Panc1 (cell line): ENCODE results near the gene POLDIP3. TPM values are rescaled to one million over a fixed set of nuclear protein-coding genes. Genes with fewer than 3 reads are reported as not detected.

Experiments
- ATAC-seq: fragments of 200-7000 bp; cut with Tn5 transposase; 2 replicates; pipeline ENCODE4 v1.9.1; 2020; ENCODE audit warnings: mild to moderate bottlenecking, moderate library complexity
- BruUV-seq: library from RNA; stranded (reverse); fragments of 400-500 nt; replicated peaks from 2 replicates; lab custom pipeline; 2021; lab: Mats Ljungman, UMichigan
- CTCF ChIA-PET: fragments of 300-600 bp; sonication (Branson Sonifier 250); formaldehyde crosslinking; loops from one replicate; lab custom pipeline; 2022; ENCODE audit warnings: antibody characterized with exemption; lab: Charles Lee
- POLR2A ChIA-PET: fragments of 300-600 bp; sonication (Branson Sonifier 250); formaldehyde crosslinking; loops from one replicate; lab custom pipeline; 2022; ENCODE audit warnings: antibody characterized with exemption; lab: Charles Lee
- DNase-seq: peaks from one replicate; pipeline ENCODE4 v3.0.0-alpha.2; 2010; ENCODE audit warnings: low read depth, low spot score
- H3K27ac ChIP-seq: 2 replicates; pipeline ENCODE4 v1.5.1; 2011; ENCODE audit warnings: mild to moderate bottlenecking, low read length, inconsistent platforms
- H3K27me3 ChIP-seq: fragments of 200-500 bp; sonication (Bioruptor generic); 2 replicates; pipeline ENCODE4 v1.6.0; 2014; ENCODE audit warnings: low read length, inconsistent platforms; ENCODE audit not compliant: control insufficient read depth, insufficient read depth
- H3K36me3 ChIP-seq: fragments of 200-500 bp; sonication (Bioruptor generic); 2 replicates; pipeline ENCODE4 v1.5.1; 2014; ENCODE audit warnings: inconsistent platforms, mild to moderate bottlenecking, low read length, moderate library complexity; ENCODE audit not compliant: control insufficient read depth, insufficient read depth
- H3K4me1 ChIP-seq: 2 replicates; pipeline ENCODE4 v1.5.1; 2011; ENCODE audit warnings: inconsistent platforms, mild to moderate bottlenecking, low read length, moderate library complexity; ENCODE audit not compliant: control insufficient read depth, insufficient read depth
- H3K4me3 ChIP-seq, 2 experiments: 2 replicates each; pipeline ENCODE4 v1.5.1; 2011 to 2012; ENCODE audit warnings: low read depth in 2 of 2, low read length in 2 of 2, mild to moderate bottlenecking in 2 of 2, inconsistent platforms in 1 of 2, moderate library complexity in 1 of 2
- H3K9me3 ChIP-seq: fragments of 200-500 bp; sonication (Bioruptor generic); 2 replicates; pipeline ENCODE4 v1.5.1; 2014; ENCODE audit warnings: low read depth, mild to moderate bottlenecking, inconsistent platforms, low read length, moderate library complexity; ENCODE audit not compliant: control insufficient read depth, insufficient read depth
- POLR2AphosphoS5 ChIP-seq: IDR thresholded peaks from 2 replicates; pipeline ENCODE4 v1.6.1; 2012; ENCODE audit warnings: mild to moderate bottlenecking, low read depth, low read length, moderate library complexity
- SIN3A ChIP-seq: IDR thresholded peaks from 2 replicates; pipeline ENCODE4 v1.6.1; 2012; ENCODE audit warnings: low read depth, mild to moderate bottlenecking, low read length, moderate library complexity, borderline replicate concordance; ENCODE audit not compliant: insufficient read depth
- TCF7L2 ChIP-seq: IDR thresholded peaks from 2 replicates; pipeline ENCODE4 v1.6.1; 2011; ENCODE audit warnings: mild to moderate bottlenecking, low read depth, low read length, inconsistent platforms
- in situ Hi-C: cut with HindIII; loops from 2 replicates; pipeline ENCODE4 v1.10.0; 2016; ENCODE audit warnings: low sequenced_read_pairs, low pct_unique_long_range_greater_than_20kb
- intact Hi-C: fragments of 100-400 bp; cut with micrococcal nuclease; formaldehyde crosslinking; loops from one replicate; pipeline ENCODE4 v1.10.0; 2022; ENCODE audit not compliant: unreplicated experiment
- total RNA-seq: library from RNA; stranded (reverse); gene quantifications from one replicate; pipeline ENCODE4 v1.2.1, GENCODE V29; 2021; ENCODE audit not compliant: unreplicated experiment
- TF ChIP-seq, protein P1 (sequence below): fragments of 450-650 bp; IDR thresholded peaks from 2 replicates; pipeline ENCODE4 v1.5.1; 2017; ENCODE audit warnings: mild to moderate bottlenecking
- TF ChIP-seq, protein P2 (sequence below), 2 experiments: IDR thresholded peaks; 2 replicates each; pipeline ENCODE4 v1.6.1; 2011 to 2012; ENCODE audit warnings: low read depth in 2 of 2, control low read depth in 1 of 2, low read length in 1 of 2, mild to moderate bottlenecking in 1 of 2, moderate library complexity in 1 of 2; ENCODE audit not compliant: insufficient read depth in 1 of 2

Gene POLDIP3
- total RNA-seq, 1 experiment from 2014 or later: 46.6 TPM

DNA sequence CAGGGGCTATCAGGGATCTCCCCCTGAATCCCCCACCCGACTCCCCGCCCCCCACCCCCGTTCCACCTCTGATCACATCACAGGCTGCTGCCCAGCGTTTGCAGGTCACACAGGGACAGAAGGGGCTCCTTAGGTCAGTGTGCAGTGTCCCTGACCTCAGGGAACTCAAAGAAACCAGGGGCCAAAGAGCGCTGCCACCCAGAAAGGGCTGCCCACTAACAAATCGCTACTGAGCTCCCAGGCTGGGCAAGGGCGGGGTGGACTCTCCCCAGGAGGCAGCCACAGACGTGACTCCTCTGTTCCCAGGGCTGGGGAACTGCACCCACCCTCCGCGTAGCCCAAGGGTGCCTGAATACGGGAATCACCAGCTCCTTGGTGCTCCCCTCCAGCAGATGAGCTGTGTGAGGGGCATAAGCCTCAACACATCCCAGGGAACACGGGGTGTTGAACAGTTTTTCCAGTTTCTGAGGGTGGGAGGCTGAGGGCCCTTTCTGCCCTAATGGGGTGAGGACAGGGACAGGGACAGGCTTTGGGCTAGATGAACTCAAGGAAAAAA, 9.9 kb upstream of the POLDIP3 start:
- no peak overlapping the region for H3K27ac ChIP-seq
- no peaks in the 10 kb centered on the region for H3K27me3 ChIP-seq
- CTCF ChIA-PET: no interaction called here
- intact Hi-C loops: no loop called here
- TF ChIP-seq, protein P1, sequence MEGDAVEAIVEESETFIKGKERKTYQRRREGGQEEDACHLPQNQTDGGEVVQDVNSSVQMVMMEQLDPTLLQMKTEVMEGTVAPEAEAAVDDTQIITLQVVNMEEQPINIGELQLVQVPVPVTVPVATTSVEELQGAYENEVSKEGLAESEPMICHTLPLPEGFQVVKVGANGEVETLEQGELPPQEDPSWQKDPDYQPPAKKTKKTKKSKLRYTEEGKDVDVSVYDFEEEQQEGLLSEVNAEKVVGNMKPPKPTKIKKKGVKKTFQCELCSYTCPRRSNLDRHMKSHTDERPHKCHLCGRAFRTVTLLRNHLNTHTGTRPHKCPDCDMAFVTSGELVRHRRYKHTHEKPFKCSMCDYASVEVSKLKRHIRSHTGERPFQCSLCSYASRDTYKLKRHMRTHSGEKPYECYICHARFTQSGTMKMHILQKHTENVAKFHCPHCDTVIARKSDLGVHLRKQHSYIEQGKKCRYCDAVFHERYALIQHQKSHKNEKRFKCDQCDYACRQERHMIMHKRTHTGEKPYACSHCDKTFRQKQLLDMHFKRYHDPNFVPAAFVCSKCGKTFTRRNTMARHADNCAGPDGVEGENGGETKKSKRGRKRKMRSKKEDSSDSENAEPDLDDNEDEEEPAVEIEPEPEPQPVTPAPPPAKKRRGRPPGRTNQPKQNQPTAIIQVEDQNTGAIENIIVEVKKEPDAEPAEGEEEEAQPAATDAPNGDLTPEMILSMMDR: no peak
- TF ChIP-seq, protein P2, sequence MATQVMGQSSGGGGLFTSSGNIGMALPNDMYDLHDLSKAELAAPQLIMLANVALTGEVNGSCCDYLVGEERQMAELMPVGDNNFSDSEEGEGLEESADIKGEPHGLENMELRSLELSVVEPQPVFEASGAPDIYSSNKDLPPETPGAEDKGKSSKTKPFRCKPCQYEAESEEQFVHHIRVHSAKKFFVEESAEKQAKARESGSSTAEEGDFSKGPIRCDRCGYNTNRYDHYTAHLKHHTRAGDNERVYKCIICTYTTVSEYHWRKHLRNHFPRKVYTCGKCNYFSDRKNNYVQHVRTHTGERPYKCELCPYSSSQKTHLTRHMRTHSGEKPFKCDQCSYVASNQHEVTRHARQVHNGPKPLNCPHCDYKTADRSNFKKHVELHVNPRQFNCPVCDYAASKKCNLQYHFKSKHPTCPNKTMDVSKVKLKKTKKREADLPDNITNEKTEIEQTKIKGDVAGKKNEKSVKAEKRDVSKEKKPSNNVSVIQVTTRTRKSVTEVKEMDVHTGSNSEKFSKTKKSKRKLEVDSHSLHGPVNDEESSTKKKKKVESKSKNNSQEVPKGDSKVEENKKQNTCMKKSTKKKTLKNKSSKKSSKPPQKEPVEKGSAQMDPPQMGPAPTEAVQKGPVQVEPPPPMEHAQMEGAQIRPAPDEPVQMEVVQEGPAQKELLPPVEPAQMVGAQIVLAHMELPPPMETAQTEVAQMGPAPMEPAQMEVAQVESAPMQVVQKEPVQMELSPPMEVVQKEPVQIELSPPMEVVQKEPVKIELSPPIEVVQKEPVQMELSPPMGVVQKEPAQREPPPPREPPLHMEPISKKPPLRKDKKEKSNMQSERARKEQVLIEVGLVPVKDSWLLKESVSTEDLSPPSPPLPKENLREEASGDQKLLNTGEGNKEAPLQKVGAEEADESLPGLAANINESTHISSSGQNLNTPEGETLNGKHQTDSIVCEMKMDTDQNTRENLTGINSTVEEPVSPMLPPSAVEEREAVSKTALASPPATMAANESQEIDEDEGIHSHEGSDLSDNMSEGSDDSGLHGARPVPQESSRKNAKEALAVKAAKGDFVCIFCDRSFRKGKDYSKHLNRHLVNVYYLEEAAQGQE (IDR thresholded peaks at IDR 0.05; ENCODE audit: insufficient read depth in 1 of 2, low read depth in 2 of 2, low read length in 1 of 2): no peak
- TF ChIP-seq POLR2AphosphoS5: no peak
- no peak for TF ChIP-seq TCF7L2
- TF ChIP-seq SIN3A: no peak
- DNase-seq (no peak), ATAC-seq (no peak)
- H3K4me3 ChIP-seq: no peak overlapping the region
- no TSS peak for BruUV-seq
- no peaks in the 10 kb centered on the region for H3K9me3 ChIP-seq
- H3K36me3 ChIP-seq: no peaks in the 10 kb centered on the region
- no peaks in the 10 kb centered on the region; the same call in 1 of the 2 replicates for H3K4me1 ChIP-seq
- POLR2A ChIA-PET: no interaction called here
- in situ Hi-C loops: no loop called here

DNA sequence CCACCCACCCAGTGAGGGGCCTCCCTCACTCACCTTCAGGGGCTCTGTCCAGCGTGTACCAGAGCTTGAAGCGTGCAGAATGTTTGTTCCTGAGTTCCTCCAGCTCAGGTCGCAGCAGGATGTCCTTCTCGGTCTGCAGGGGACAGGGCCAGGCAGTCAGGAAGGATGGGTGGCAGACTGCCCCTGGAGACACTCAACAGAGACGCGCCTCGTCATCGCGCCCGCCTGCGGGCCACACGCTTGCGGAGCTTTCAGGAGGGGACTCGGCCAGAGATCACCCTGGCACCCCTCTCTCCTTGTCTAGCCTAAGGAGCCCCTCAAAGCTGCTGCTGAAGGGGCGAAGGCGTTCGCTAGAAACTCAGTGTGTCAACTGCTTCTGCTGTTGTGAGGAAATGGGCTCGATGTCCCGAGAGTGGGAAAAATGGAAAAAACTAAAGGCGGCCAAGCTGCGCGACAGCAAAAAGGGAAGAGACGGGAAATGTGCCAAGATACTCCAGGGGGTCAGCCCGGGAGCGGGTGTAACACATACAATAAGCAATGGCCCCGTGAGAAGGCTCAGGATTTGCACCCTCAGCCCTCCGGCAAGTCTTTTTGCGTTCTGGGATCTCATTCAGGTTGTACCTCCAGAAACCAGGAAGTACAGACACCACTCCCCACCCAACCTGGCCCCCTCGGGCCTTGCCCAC, 9.2 kb upstream of the POLDIP3 start:
- Histone ChIP-seq H3K9me3 (no peaks in the 10 kb centered on the region), H3K4me1 (no peaks in the 10 kb centered on the region; the same call in 1 of the 2 replicates), H3K36me3 (no peaks in the 10 kb centered on the region), H3K27ac (no peak overlapping the region), H3K4me3 (no peak overlapping the region), H3K27me3 (no peaks in the 10 kb centered on the region)
- DNase-seq (no peak), ATAC-seq (no peak)
- ChIA-PET CTCF (interaction anchor here (0.6 kb wide), 1 partner anchor 296 kb away, joined by 3 read pairs; no protein-coding TSS in a partner anchor), POLR2A (interaction anchor here (0.6 kb wide), 1 partner anchor 131 kb away, joined by 5 read pairs; no protein-coding TSS in a partner anchor)
- intact Hi-C loops (no loop called here), in situ Hi-C loops (no loop called here)
- BruUV-seq: no TSS peak
- TF ChIP-seq POLR2AphosphoS5 (no peak), SIN3A (no peak), TCF7L2 (no peak)
- TF ChIP-seq, protein P2 (IDR thresholded peaks at IDR 0.05; ENCODE audit: insufficient read depth in 1 of 2, low read depth in 2 of 2, low read length in 1 of 2): no peak
- TF ChIP-seq, protein P1: no peak
